Fibroblast of lung (primary cell): ENCODE data around the gene SLC24A4. TPM values are rescaled to one million over a fixed set of nuclear protein-coding genes. Genes with fewer than 3 reads are reported as not detected.

Source experiments
- DNase-seq, 2 donors: peaks; one replicate each; pipeline versions ENCODE4 v3.0.0 to v3.0.0-alpha.2; 2010; ENCODE audit warnings: low read depth in 2 of 2
- H2AFZ ChIP-seq: 2 replicates; pipeline ENCODE4 v1.5.1; 2012; ENCODE audit warnings: low read length, control low read depth, inconsistent platforms
- H3K27ac ChIP-seq: 2 replicates; pipeline ENCODE4 v1.5.1; 2011; ENCODE audit warnings: low read length, control low read depth; ENCODE audit not compliant: insufficient read depth
- H3K27me3 ChIP-seq: 2 replicates; pipeline ENCODE4 v1.5.1; 2011; ENCODE audit warnings: mild to moderate bottlenecking, low read length; ENCODE audit not compliant: control insufficient read depth, insufficient read depth
- H3K36me3 ChIP-seq: 2 replicates; pipeline ENCODE4 v1.5.1; 2011; ENCODE audit warnings: low read length; ENCODE audit not compliant: control insufficient read depth, insufficient read depth
- H3K4me1 ChIP-seq: 2 replicates; pipeline ENCODE4 v1.5.1; 2011; ENCODE audit warnings: low read length; ENCODE audit not compliant: control insufficient read depth, insufficient read depth; ENCODE audit errors: extremely low read depth
- H3K4me2 ChIP-seq: 2 replicates; pipeline ENCODE4 v1.5.1; 2011; ENCODE audit warnings: low read length, control low read depth; ENCODE audit not compliant: insufficient read depth; ENCODE audit errors: extremely low read depth
- H3K4me3 ChIP-seq, 4 experiments: fragments of 200-600 bp in 1 of 4; sonication (generic) in 1 of 4; replicated peaks in 1 of 4; 2 replicates each; pipeline ENCODE4 v1.5.1; 2011 to 2016; ENCODE audit warnings: low read length in 4 of 4, low read depth in 3 of 4, mild to moderate bottlenecking in 3 of 4, control low read depth in 2 of 4, inconsistent platforms in 1 of 4, mixed read lengths in 1 of 4; ENCODE audit not compliant: insufficient read depth in 1 of 4; ENCODE audit errors: control extremely low read depth in 1 of 4
- H3K79me2 ChIP-seq: 2 replicates; pipeline ENCODE4 v1.5.1; 2012; ENCODE audit warnings: mild to moderate bottlenecking, low read length, inconsistent platforms; ENCODE audit not compliant: control insufficient read depth, insufficient read depth
- H3K9ac ChIP-seq: 2 replicates; pipeline ENCODE4 v1.5.1; 2011; ENCODE audit warnings: mild to moderate bottlenecking, low read length, control low read depth; ENCODE audit not compliant: insufficient read depth
- H3K9me3 ChIP-seq: 2 replicates; pipeline ENCODE4 v1.5.1; 2012; ENCODE audit warnings: low read depth, low read length; ENCODE audit not compliant: control insufficient read depth, insufficient read depth
- H4K20me1 ChIP-seq: 2 replicates; pipeline ENCODE4 v1.5.1; 2011; ENCODE audit warnings: low read length; ENCODE audit not compliant: control insufficient read depth, insufficient read depth; ENCODE audit errors: extremely low read depth
- EZH2 ChIP-seq: IDR thresholded peaks from 2 replicates; pipeline ENCODE4 v1.5.1; 2012; ENCODE audit warnings: low read length, control low read depth, mild to moderate bottlenecking; ENCODE audit errors: missing control alignments
- polyA plus RNA-seq, 2 donors: library from polyadenylated mRNA; depleted of rRNA in 1 of 2; stranded (reverse) in 1 of 2; unstranded in 1 of 2; fragments of >200 nt; gene quantifications; 2 replicates each; pipeline ENCODE4 v1.2.1, GENCODE V29; 2011 to 2012; ENCODE audit warnings: missing spikeins in 1 of 2
- total RNA-seq: library from RNA; depleted of rRNA; stranded (reverse); fragments of >200 nt; gene quantifications from 2 replicates; pipeline ENCODE4 v1.2.1, GENCODE V29; 2014
- TF ChIP-seq, protein P1 (sequence below), 2 donors: IDR thresholded peaks in 1 of 2; conservative IDR thresholded peaks in 1 of 2; 1 replicate in 1 of 2; 2 replicates in 1 of 2; pipeline ENCODE4 v1.5.1; 2011 to 2012; ENCODE audit warnings: low read length in 2 of 2, control low read depth in 1 of 2, inconsistent platforms in 1 of 2, low read depth in 1 of 2, mild to moderate bottlenecking in 1 of 2

SLC24A4 gene
- total and polyA plus RNA-seq, 2 donors (not counting 1 experiment from before 2014, with no cell fraction given), result 0.03 TPM; not detected in 1

DNA sequence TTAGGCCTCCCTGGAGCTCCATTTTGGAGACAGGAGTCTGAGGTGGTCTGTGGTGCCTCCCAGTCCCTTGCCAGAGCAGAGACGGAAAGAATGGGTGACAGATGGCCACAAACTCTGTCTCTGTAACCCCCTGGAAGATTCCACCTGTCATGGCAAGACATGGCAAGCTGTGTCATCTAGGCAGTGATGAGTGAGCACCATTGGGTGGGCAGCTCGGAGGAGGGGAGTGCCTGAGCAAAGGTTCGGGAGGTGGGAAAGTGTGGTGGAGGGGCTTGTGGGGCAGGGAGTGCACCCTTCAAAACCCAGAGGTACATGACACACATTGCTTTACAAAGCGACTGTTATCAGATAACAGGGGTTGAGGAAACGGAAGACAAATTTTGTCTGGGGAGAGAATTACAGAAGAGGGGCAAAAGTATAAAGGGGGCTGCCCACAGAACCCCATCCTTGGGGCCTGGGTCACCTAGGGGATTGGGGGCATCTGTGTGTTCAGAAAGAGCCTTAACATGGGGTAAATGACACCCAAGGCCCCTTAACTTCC, 194.1 kb downstream of the SLC24A4 start:
- Histone ChIP-seq H3K27ac (no peak overlapping the region), H3K4me3 (no peak overlapping the region), H3K79me2 (peaks cover 59% of the 10 kb centered on the region), H3K36me3 (no peaks in the 10 kb centered on the region), H3K4me1 (peaks cover 2% of the 10 kb centered on the region), H3K9me3 (no peaks in the 10 kb centered on the region), H3K27me3 (no peaks in the 10 kb centered on the region), H3K9ac (no peak overlapping the region), H4K20me1 (no peaks in the 10 kb centered on the region), H3K4me2 (no peak overlapping the region), H2AFZ (no peak overlapping the region)
- no peak for DNase-seq
- TF ChIP-seq, protein P1, sequence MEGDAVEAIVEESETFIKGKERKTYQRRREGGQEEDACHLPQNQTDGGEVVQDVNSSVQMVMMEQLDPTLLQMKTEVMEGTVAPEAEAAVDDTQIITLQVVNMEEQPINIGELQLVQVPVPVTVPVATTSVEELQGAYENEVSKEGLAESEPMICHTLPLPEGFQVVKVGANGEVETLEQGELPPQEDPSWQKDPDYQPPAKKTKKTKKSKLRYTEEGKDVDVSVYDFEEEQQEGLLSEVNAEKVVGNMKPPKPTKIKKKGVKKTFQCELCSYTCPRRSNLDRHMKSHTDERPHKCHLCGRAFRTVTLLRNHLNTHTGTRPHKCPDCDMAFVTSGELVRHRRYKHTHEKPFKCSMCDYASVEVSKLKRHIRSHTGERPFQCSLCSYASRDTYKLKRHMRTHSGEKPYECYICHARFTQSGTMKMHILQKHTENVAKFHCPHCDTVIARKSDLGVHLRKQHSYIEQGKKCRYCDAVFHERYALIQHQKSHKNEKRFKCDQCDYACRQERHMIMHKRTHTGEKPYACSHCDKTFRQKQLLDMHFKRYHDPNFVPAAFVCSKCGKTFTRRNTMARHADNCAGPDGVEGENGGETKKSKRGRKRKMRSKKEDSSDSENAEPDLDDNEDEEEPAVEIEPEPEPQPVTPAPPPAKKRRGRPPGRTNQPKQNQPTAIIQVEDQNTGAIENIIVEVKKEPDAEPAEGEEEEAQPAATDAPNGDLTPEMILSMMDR (conservative IDR thresholded peaks at IDR 0.05 in 1 of 2, IDR thresholded peaks at IDR 0.05 in 1 of 2; ENCODE audit: low read depth in 1 of 2, low read length in 2 of 2), result no peak
- TF ChIP-seq EZH2, result no peak

DNA sequence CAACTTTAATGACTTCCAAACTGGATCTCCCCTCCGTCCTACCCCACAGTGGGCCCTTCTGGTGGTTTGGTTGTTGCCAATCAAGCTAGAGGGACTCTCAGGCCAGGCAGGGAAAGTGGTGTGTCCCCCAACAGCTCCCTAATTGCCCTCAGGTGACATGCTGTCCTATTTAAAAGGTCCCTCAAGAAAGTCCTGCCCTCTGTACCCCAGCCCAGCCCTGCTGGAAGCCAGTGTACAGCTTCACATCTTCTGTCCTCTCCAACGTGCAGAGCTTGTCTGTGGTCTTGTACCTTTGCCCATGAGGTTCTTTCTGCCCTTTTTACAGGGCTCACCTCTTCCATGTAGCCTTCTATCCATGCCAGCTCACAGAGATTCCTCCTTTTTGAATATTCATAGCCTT, 194.8 kb downstream of the SLC24A4 start:
- Histone ChIP-seq H3K4me1 (peaks cover 2% of the 10 kb centered on the region), H3K4me3 (no peak overlapping the region), H3K9me3 (no peaks in the 10 kb centered on the region), H3K36me3 (no peaks in the 10 kb centered on the region), H4K20me1 (no peaks in the 10 kb centered on the region), H3K79me2 (peaks cover 61% of the 10 kb centered on the region), H3K27ac (no peak overlapping the region), H3K27me3 (no peaks in the 10 kb centered on the region), H2AFZ (no peak overlapping the region), H3K9ac (no peak overlapping the region), H3K4me2 (no peak overlapping the region)
- TF ChIP-seq, protein P1 (conservative IDR thresholded peaks at IDR 0.05 in 1 of 2, IDR thresholded peaks at IDR 0.05 in 1 of 2; ENCODE audit: low read depth in 1 of 2, low read length in 2 of 2), result no peak
- TF ChIP-seq EZH2, result no peak
- DNase-seq, result no peak

DNA sequence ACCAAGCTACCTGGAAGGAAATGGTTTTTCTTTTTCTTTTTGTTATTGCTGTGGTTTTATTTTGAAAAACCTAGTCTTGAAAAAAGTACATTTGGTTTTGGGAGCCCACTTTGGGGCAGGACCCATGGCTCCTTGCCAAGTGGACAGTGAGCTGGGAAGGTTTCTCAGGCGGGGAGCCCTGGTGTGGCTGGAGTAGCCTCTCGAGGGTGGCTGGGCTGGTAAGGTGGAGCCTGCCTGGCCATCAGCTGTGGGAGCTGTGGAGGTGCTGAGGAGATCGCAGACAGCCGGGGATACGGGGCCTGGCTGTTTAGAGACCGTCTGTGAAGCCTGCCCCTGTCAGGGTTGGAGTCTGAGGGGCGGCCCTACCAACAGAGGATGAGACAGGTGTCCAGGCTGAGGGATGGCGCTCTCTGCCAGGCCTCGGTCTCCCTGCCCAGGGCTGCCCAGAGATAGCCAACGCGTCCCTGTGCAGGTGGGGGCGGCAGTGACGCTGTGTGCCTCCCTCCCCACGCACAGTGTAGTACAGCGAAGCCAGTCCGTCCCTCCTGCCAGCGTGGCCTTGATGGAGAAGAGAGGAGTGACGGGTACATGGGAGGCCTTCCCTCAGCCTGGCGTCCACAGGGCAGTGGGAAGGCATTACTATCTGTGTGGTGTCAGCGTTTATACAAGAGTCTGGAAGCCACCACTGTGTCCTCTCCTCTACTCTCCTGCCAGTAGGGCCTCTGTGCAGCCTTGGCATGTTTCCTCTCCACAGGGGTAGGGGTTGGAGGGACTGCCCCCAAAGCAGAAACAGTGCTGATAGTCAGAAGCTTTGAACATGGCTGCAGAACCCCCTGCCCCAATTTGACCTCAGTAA, 196.5 kb downstream of the SLC24A4 start:
- DNase-seq, result no peak
- Histone ChIP-seq H3K4me2 (no peak overlapping the region), H3K79me2 (peaks cover 54% of the 10 kb centered on the region), H3K27me3 (no peaks in the 10 kb centered on the region), H3K4me3 (no peak overlapping the region), H3K9ac (no peak overlapping the region), H2AFZ (no peak overlapping the region), H3K27ac (no peak overlapping the region), H3K36me3 (no peaks in the 10 kb centered on the region), H3K9me3 (no peaks in the 10 kb centered on the region), H3K4me1 (peaks cover 2% of the 10 kb centered on the region), H4K20me1 (no peaks in the 10 kb centered on the region)
- no peak for TF ChIP-seq EZH2
- TF ChIP-seq, protein P1 (conservative IDR thresholded peaks at IDR 0.05 in 1 of 2, IDR thresholded peaks at IDR 0.05 in 1 of 2; ENCODE audit: low read depth in 1 of 2, low read length in 2 of 2), result no peak
